Upper lobe of left lung (tissue), 6 donors: ENCODE measurements around the gene FAF1. TPM values are rescaled to one million over a fixed set of nuclear protein-coding genes. Genes with fewer than 3 reads are reported as not detected.

Source experiments
- ATAC-seq, 2 donors: fragments of 200-7000 bp; cut with Tn5 transposase; one replicate each; pipeline ENCODE4 v1.9.1; 2022; ENCODE audit warnings: mild to moderate bottlenecking in 2 of 2, moderate library complexity in 2 of 2; ENCODE audit not compliant: low FRiP score in 2 of 2
- DNase-seq, 2 donors: peaks; one replicate each; pipeline ENCODE4 v3.0.0-alpha.2; 2019 to 2020
- H3K27ac ChIP-seq, 4 donors: fragments of 200-600 bp; sonication (generic); one replicate each; pipeline ENCODE4 v1.5.1; 2016 to 2019
- H3K27me3 ChIP-seq, 4 donors: fragments of 200-600 bp; sonication (generic); one replicate each; pipeline ENCODE4 v1.5.1; 2017 to 2019
- H3K36me3 ChIP-seq, 4 donors: fragments of 200-600 bp; sonication (generic); one replicate each; pipeline ENCODE4 v1.5.1; 2016 to 2019
- H3K4me1 ChIP-seq, 4 donors: fragments of 200-600 bp; sonication (generic); one replicate each; pipeline ENCODE4 v1.5.1; 2018 to 2019
- H3K4me3 ChIP-seq, 4 donors: fragments of 200-600 bp; sonication (generic); one replicate each; pipeline ENCODE4 v1.5.1; 2017 to 2019; ENCODE audit warnings: mild to moderate bottlenecking in 2 of 4, moderate library complexity in 1 of 4
- H3K9me3 ChIP-seq, 4 donors: fragments of 200-600 bp; sonication (generic); one replicate each; pipeline ENCODE4 v1.5.1; 2018 to 2019
- EP300 ChIP-seq, 4 donors: sonication (generic); formaldehyde crosslinking; IDR thresholded peaks; one replicate each; pipeline ENCODE4 v1.5.1; 2017; ENCODE audit warnings: antibody characterized with exemption in 4 of 4, control low read depth in 2 of 4
- POLR2A ChIP-seq, 4 donors: fragments of 450-650 bp; IDR thresholded peaks; one replicate each; pipeline ENCODE4 v1.5.1; 2016 to 2017; ENCODE audit warnings: antibody characterized with exemption in 4 of 4, mild to moderate bottlenecking in 2 of 4
- POLR2AphosphoS5 ChIP-seq, 2 donors: sonication (generic); formaldehyde crosslinking; IDR thresholded peaks; one replicate each; pipeline ENCODE4 v1.5.1; 2017; ENCODE audit warnings: antibody characterized with exemption in 2 of 2
- WGBS, 2 donors: methylation state at CpG; one replicate each; pipeline ENCODE4 v1.1.5; 2017 to 2018; 5-methylcytosine and 5-hydroxymethylcytosine counted together
- total RNA-seq, 6 donors: library from RNA; depleted of rRNA in 4 of 6; stranded (reverse); fragments of >200 nt in 4 of 6; gene quantifications; one replicate each; pipeline versions ENCODE4 v1.1.0 to v1.2.1, GENCODE V29; 2016 to 2021
- TF ChIP-seq, protein P1 (sequence below), 6 experiments: fragments of 450-650 bp in 4 of 6; fragments of 200-600 bp in 2 of 6; sonication (generic) in 2 of 6; IDR thresholded peaks; one replicate each; pipeline ENCODE4 v1.5.1; 2016 to 2019; ENCODE audit warnings: antibody characterized with exemption in 6 of 6
- donor health status: DM: no; HTN: no; CAD: no; lungs with moderate emphysema.
- donor health status: DM: no; HTN: yes; CAD: no; lungs with severe emphysema.

Gene FAF1
- total RNA-seq, 6 donors from 2014 or later = 30.2 to 52.3 (median 35.0) TPM

DNA sequence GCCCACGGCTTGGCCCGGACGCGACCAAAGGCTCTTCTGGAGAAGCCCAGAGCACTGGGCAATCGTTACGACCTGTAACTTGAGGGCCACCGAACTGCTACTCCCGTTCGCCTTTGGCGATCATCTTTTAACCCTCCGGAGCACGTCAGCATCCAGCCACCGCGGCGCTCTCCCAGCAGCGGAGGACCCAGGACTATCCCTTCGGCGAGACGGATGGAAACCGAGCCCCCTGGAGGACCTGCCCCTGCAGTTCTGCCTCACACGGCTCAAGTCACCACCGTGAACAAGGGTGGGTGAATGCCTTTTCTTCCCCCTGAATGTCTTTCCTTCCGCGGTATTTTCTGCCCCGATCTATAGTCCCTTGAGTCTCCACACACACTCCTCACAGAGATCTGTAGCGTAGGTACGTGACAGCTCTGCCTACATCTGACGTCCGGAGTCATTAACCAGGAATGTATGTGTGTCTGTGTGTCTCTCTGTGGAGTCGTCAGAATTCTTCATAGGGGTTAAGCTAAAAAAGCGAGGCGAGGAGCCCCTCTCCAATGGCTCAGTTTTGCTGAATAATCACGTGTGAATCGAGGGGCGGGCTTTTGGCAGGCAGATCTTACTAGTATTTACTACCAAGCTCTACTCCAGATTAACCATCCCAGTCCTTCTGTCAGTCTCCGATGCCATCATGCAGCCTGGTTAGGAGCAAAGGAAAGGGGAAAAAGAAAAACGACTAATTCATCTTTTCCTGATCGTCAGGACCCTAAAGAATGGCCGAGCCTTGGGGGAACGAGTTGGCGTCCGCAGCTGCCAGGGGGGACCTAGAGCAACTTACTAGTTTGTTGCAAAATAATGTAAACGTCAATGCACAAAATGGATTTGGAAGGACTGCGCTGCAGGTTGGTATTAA lies 9.8 kb upstream of the FAF1 start, which contains the start of gene CDKN2C:
CDKN2C (plus strand) TSS at position 635 of the 898 bp plus-strand sequence; CDS start at position 759, 124 bp downstream.
- TF ChIP-seq EP300 (IDR thresholded peaks at IDR 0.05) (no peak), POLR2AphosphoS5 (IDR thresholded peaks at IDR 0.05) (peak; percentile 15 to 67), POLR2A (IDR thresholded peaks at IDR 0.05) (peak in 3 of 4 donors; percentile 27 to 59 (median 50))
- TF ChIP-seq, protein P1, sequence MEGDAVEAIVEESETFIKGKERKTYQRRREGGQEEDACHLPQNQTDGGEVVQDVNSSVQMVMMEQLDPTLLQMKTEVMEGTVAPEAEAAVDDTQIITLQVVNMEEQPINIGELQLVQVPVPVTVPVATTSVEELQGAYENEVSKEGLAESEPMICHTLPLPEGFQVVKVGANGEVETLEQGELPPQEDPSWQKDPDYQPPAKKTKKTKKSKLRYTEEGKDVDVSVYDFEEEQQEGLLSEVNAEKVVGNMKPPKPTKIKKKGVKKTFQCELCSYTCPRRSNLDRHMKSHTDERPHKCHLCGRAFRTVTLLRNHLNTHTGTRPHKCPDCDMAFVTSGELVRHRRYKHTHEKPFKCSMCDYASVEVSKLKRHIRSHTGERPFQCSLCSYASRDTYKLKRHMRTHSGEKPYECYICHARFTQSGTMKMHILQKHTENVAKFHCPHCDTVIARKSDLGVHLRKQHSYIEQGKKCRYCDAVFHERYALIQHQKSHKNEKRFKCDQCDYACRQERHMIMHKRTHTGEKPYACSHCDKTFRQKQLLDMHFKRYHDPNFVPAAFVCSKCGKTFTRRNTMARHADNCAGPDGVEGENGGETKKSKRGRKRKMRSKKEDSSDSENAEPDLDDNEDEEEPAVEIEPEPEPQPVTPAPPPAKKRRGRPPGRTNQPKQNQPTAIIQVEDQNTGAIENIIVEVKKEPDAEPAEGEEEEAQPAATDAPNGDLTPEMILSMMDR (IDR thresholded peaks at IDR 0.05) = no peak
- peak within 1 kb of the TSS; percentile 93 to 97 (median 96) for H3K27ac ChIP-seq
- H3K27me3 ChIP-seq = no peaks in the 10 kb centered on the region
- peaks cover 0 to 18% (median 12%) of the 10 kb centered on the region in 4 donors for H3K4me1 ChIP-seq
- DNase-seq (peak in 1 of 2 donors; percentile 84), ATAC-seq (peak; percentile 61)
- H3K9me3 ChIP-seq = no peaks in the 10 kb centered on the region
- peak within 1 kb of the TSS; percentile 34 to 76 (median 68) for H3K4me3 ChIP-seq
- 1% methylated on average over 29 to 41 of the region's 44 CpGs for WGBS, 2 donors
- no peaks in the 10 kb centered on the region for H3K36me3 ChIP-seq

DNA sequence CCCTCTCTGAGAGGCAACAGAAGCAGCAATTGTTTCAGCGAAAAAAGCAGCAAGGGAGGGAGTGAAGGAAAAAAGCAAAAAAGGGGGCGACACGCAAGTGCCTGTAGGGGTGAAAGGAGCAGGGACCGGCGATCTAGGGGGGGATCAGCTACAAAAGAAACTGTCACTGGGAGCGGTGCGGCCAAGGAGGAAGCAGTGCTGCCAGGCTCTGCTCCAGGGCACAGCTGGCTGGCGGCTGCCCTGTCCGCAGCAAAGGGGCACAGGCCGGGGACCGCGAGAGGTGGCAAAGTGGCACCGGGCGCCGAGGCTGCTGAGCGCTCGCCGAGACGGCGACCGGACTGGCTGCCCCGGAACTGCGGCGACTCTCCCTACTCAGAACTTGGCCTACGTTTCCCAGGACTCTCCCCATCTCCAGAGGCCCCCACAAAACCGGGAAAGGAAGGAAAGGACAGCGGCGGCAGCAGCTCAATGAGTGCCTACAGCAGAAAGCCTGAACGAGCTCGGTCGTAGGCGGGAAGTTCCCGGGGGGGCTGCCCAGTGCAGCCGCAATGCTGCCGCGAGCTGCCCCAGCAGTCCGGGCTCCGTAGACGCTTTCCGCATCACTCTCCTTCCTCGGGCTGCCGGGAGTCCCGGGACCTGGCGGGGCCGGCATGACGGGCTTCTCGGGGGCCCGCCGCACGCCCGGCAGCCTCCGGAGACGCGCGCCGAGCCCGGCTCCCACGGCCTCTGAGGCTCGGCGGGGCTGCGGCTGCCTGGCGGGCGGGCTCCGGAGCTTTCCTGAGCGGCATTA lies 8.9 kb upstream of the FAF1 start:
- DNase-seq (peak; percentile 71 to 89), ATAC-seq (peak; percentile 45 to 63)
- Histone ChIP-seq H3K27ac (peak overlapping the region; percentile 93 to 97 (median 96)), H3K4me1 (peaks cover 0 to 18% (median 12%) of the 10 kb centered on the region in 4 donors), H3K9me3 (no peaks in the 10 kb centered on the region), H3K4me3 (peak overlapping the region; percentile 34 to 76 (median 68)), H3K27me3 (no peaks in the 10 kb centered on the region), H3K36me3 (no peaks in the 10 kb centered on the region)
- 0 to 1% methylated on average over 15 to 56 of the region's 65 CpGs for WGBS, 2 donors
- peak in 1 of 2 donors; percentile 8 for TF ChIP-seq POLR2AphosphoS5 (IDR thresholded peaks at IDR 0.05)
- no peak for TF ChIP-seq EP300 (IDR thresholded peaks at IDR 0.05)
- TF ChIP-seq, protein P1 (IDR thresholded peaks at IDR 0.05) = no peak
- peak in 1 of 4 donors; percentile 7 for TF ChIP-seq POLR2A (IDR thresholded peaks at IDR 0.05)

DNA sequence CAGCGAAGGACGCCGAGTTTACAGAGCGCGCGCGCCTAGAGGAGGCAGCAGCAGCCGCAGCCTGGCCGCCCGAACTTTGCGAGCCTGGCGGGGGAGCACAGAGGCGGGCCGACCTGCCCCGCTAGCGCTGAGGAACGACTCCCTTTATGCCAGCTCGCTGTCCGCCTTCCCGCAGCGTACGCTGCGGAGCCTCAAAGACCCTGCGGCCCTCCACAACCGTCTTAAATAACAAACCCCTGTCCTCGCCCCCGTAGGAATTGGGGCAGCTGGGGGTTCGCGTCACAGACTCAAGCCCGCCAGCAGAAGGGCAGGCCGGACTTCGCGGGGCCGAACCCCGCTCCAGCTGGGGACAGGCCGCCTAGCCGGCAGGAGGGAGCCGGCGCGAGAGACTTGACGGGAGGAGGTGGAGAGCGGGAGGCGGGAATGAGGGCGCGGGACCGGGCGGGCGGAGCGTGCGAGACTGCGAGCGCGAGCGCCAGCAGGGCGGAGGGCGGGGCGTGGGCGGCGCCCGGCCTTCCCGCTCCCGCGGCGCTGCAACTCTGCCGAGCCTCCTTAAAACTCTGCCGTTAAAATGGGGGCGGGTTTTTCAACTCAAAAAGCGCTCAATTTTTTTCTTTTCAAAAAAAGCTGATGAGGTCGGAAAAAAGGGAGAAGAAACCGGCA lies 8.2 kb upstream of the FAF1 start:
- peaks cover 0 to 18% (median 12%) of the 10 kb centered on the region in 4 donors for H3K4me1 ChIP-seq
- H3K27me3 ChIP-seq = no peaks in the 10 kb centered on the region
- no peaks in the 10 kb centered on the region for H3K36me3 ChIP-seq
- WGBS, 2 donors = 0 to 2% methylated on average over 14 to 67 of the region's 70 CpGs
- TF ChIP-seq EP300 (IDR thresholded peaks at IDR 0.05) = no peak
- TF ChIP-seq POLR2A (IDR thresholded peaks at IDR 0.05) = peak in 3 of 4 donors; percentile 43 to 77 (median 70)
- TF ChIP-seq POLR2AphosphoS5 (IDR thresholded peaks at IDR 0.05) = peak; percentile 52 to 88
- TF ChIP-seq, protein P1 (IDR thresholded peaks at IDR 0.05) = peak; percentile 30 to 84 (median 61)
- H3K4me3 ChIP-seq = peak overlapping the region; percentile 34 to 76 (median 68)
- DNase-seq (peak; percentile 94 to 98), ATAC-seq (peak; percentile 96 to 98)
- peak overlapping the region; percentile 93 to 97 (median 96) for H3K27ac ChIP-seq
- no peaks in the 10 kb centered on the region for H3K9me3 ChIP-seq

DNA sequence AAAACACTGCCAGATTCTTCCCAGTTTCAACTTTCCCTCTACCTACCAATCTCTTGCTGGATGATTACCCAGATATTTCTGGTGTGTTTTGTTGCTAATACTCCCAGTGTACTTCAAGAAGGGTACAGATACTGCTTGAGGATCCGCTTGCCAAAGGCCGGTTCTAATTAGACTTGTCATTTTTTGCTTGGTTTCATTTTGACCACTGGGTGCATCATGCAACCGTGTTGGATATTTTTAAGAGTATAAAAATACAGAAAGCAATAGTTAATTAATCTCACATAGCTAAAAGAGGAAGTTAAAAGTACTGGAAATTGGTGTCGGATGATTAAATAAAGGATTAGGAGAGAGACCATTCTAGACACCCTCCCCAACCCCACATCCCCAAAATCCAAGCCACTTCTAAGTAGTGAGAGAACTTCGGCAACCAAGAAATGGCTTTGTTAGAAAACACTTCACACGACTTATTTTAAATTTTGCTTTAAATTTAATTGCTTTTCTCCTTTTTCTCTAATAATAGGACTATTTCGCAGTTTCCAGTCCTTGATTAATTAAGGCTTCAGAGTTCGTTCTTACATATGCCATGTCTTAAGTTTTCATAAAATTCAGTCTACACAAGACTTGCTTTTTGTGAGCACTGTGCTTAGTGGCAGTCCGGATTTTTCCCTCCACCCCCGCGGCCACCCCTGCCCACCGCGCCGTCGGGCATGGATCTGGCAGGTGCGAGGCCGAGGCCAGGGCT lies 7.5 kb upstream of the FAF1 start:
- no peak for ATAC-seq
- Histone ChIP-seq H3K4me1 (peaks cover 0 to 18% (median 12%) of the 10 kb centered on the region in 4 donors), H3K36me3 (no peaks in the 10 kb centered on the region), H3K27me3 (no peaks in the 10 kb centered on the region), H3K9me3 (no peaks in the 10 kb centered on the region), H3K27ac (peak overlapping the region; percentile 93 to 97 (median 96)), H3K4me3 (peak overlapping the region; percentile 34 to 76 (median 68))
- WGBS, 2 donors = 19% methylated on average over 15 to 17 of the region's 17 CpGs
- TF ChIP-seq POLR2A (IDR thresholded peaks at IDR 0.05) (no peak), POLR2AphosphoS5 (IDR thresholded peaks at IDR 0.05) (no peak), EP300 (IDR thresholded peaks at IDR 0.05) (no peak)
- TF ChIP-seq, protein P1 (IDR thresholded peaks at IDR 0.05) = no peak
- no peak for DNase-seq
